Fibroblast of skin of abdomen (primary cell): ENCODE data around the gene CTAGE1. TPM values are rescaled to one million over a fixed set of nuclear protein-coding genes. Genes with fewer than 3 reads are reported as not detected.
"Not testable (repeated sequence)": the region's sequence is repeated elsewhere in the genome, so short reads cannot be mapped to it uniquely, and the experiment has no call there.

Experiments used
- DNase-seq: peaks from one replicate; pipeline ENCODE4 v3.0.0-alpha.2; 2013
- polyA plus RNA-seq, 2 experiments: library from polyadenylated mRNA; unstranded; fragments of 120-200 nt; gene quantifications; one replicate each; pipeline ENCODE4 v1.2.1, GENCODE V29; 2013; ENCODE audit not compliant: insufficient read length in 2 of 2

Gene CTAGE1
- 0.04 TPM for polyA plus RNA-seq (2013, experiment 1 of 2; ENCODE audit: insufficient read length)
- polyA plus RNA-seq (2013, experiment 2 of 2; ENCODE audit: insufficient read length), result not detected

- peak; percentile 54 for DNase-seq
Measured at GRCh38 chr18:22417496-22418188, at the start of gene CTAGE1. Gene CTAGE1 (minus strand): TSS chr18:22417915. CDS start chr18:22417811, 104 bp downstream.

- peak; percentile 82 for DNase-seq
Measured at GRCh38 chr18:22466608-22467395, 49.1 kb upstream of the CTAGE1 start.

- DNase-seq, result peak; percentile 96
Measured at GRCh38 chr18:22465859-22466457, 48.2 kb upstream of the CTAGE1 start.

- DNase-seq, result no peak
Measured at GRCh38 chr18:22463076-22463475, 45.4 kb upstream of the CTAGE1 start.

- no peak for DNase-seq
Measured at GRCh38 chr18:22459491-22459890, 41.8 kb upstream of the CTAGE1 start.

GRCh38 chr18:22457524-22457923 lies 39.8 kb upstream of the CTAGE1 start:
- DNase-seq, result no peak

GRCh38 chr18:22456547-22456946 lies 38.8 kb upstream of the CTAGE1 start:
- DNase-seq, result no peak

- DNase-seq, result no peak
Measured at GRCh38 chr18:22456116-22456480, 38.4 kb upstream of the CTAGE1 start.

- no peak for DNase-seq
Measured at GRCh38 chr18:22455425-22456115, 37.9 kb upstream of the CTAGE1 start.

GRCh38 chr18:22453315-22453714 lies 35.6 kb upstream of the CTAGE1 start:
- no peak for DNase-seq

- no peak for DNase-seq
Measured at GRCh38 chr18:22452226-22452668, 34.5 kb upstream of the CTAGE1 start.

- no peak for DNase-seq
Measured at GRCh38 chr18:22451796-22452195, 34.1 kb upstream of the CTAGE1 start.

- not testable (repeated sequence) for DNase-seq
Measured at GRCh38 chr18:22450766-22451165, 33.1 kb upstream of the CTAGE1 start.

- DNase-seq, result not testable (repeated sequence)
Measured at GRCh38 chr18:22450318-22450717, 32.6 kb upstream of the CTAGE1 start.

- not testable (repeated sequence) for DNase-seq
Measured at GRCh38 chr18:22449753-22450152, 32.0 kb upstream of the CTAGE1 start.

GRCh38 chr18:22448238-22448637 lies 30.5 kb upstream of the CTAGE1 start:
- DNase-seq, result no peak

- DNase-seq, result peak; percentile 34
Measured at GRCh38 chr18:22447792-22448191, 30.1 kb upstream of the CTAGE1 start.

GRCh38 chr18:22446911-22447310 lies 29.2 kb upstream of the CTAGE1 start:
- DNase-seq, result no peak

- DNase-seq, result no peak
Measured at GRCh38 chr18:22446325-22446724, 28.6 kb upstream of the CTAGE1 start.

- no peak for DNase-seq
Measured at GRCh38 chr18:22441638-22442037, 23.9 kb upstream of the CTAGE1 start.

GRCh38 chr18:22439447-22439846 lies 21.7 kb upstream of the CTAGE1 start:
- DNase-seq, result peak; percentile 51

GRCh38 chr18:22436136-22436535 lies 18.4 kb upstream of the CTAGE1 start:
- no peak for DNase-seq
